SKM-1 treated with dmso at 0.1 percent for 144 hours (cell line): ENCODE data around the gene CSNK2A2.

Experiments used
- DNase-seq: peaks from one replicate; lab custom pipeline; 2025; ENCODE audit not compliant: unreplicated experiment; lab: John Stamatoyannopoulos, UW

The CSNK2A2 gene

DNA sequence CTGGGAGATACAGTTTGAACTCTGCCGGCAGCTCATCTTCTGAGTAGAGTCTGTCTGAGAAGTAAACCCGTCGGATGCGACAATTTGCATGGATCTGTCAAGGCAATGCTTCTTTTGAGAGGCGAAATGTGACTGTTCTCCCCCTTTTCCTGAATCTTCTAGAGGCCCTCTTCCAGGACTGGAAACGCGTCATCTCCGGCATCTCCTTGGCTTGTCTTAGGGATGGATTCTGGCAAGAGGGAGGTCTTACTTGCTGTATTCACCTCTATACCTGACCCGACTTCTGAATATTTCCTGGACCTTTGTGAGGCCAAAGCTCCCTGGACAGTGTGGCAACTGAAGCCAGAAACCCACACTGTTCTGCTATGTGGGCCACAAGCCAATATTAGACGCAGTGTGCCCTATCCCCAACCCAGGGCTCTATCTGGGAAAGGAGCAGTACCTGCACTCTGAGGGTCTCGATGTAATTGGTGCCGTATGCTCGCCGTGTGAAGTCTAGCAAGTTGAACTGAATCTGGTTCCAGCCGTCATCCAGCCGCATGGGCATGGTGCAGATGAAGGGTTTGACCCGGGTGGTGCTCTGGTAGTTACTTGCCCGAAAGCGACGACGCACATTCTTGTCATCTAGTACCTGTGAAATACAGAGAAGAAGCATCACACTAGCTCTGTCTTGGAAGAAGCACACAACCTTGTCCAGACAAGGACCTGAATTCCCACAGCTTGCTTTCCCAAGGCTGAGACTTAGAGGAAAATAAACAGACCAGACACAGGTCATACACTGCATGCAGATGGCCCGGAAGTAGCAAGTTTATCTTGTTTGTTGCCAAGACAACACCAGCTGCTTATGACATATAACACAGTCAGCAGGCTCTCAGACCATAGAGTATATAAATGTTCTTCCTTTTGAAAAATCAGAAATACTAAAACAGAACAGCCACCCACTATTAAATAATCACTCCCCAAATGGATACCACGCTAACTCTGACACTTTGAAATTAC is 82.8 kb downstream of the CSNK2A2 start:
- DNase-seq = no peak

DNA sequence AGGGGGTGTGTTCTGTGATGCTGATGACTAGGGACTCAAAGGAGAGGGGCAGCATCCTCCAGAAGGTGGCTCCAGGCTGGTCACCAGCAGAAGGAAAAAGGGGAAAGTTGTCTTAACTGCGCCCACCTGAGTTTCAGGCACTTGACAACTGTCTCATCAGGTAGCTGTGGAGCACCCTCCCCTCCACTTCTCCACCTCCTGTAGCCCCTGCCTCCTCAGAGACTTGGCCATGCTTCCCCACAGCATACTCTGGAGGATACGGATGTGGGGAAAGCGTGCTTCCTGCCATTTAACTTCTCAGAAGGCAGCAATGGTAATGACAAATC is 86.6 kb downstream of the CSNK2A2 start:
- DNase-seq = no peak

DNA sequence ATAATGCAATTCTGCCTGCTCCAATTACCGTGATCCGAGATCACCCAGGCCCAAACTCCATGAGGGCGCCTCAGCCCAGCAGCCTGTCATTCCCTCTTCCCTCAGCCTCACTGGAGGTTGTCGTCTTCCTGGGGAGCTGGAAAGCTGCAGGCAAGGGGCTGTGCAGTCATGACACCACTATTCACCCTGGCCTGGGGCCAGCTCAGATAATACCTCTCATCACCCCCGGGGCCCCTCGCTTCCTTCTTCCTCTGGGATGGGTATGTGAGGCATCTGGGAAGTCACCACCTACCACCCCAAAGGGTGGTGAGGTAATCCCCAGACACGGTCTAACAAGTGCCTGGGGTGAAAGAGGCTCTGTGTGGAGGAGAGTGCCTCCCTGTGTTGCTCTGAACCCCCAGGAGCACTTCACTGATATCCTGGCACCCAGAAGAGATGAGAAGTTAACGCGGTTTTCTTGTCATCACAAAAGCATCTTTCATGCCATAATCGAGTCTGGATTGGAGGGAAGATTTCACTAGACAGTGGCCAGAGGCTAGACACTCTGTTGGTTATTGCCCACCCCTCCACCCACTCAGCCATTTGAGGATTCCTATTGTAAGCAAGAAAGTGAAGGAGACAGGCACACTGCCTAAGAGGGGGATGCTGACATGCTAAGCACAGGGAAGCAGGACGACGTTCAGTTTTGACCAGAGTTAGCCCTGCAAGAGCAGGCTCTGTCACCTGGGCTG is 87.2 kb downstream of the CSNK2A2 start:
- DNase-seq = no peak

DNA sequence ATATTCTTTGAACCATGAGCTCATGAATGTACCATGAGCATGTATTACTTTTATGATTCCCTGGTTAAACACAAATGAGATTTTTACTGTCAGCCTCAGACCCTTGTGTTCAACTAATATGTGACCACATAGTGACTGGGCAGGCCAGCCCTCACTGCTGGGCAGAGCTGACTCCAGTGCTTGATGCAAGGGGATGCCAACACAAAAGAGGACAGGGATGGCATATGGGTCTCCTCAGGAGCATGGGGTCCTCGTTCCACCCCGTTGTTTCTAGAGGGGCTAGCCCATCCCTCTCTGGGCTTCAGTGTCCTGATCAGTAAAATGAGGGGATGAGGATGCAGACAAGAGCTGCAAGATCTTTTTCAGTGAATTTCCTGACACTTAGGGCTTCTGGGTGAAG is 88.0 kb downstream of the CSNK2A2 start:
- no peak for DNase-seq

DNA sequence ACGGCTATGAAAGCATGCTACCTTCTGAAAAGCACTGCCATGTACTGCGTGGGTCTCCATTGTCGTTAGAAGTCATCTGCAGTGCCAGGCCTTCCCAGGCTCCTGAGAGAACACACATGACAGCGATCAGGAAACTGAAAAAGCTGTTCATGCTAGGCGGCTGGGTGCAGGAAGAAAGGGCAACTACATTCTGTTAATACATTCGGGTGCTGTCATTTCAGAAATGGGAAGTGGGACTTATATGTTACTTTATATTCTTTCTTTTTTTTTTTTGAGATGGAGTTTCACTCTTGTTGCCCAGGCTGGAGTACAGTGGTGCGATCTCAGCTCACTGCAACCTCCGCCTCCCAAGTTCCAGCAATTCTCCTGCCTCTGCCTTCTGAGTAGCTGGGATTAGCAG is 88.6 kb downstream of the CSNK2A2 start:
- no peak for DNase-seq
